Measurements from ENCODE around the gene MYL11.

Gene MYL11

DNA sequence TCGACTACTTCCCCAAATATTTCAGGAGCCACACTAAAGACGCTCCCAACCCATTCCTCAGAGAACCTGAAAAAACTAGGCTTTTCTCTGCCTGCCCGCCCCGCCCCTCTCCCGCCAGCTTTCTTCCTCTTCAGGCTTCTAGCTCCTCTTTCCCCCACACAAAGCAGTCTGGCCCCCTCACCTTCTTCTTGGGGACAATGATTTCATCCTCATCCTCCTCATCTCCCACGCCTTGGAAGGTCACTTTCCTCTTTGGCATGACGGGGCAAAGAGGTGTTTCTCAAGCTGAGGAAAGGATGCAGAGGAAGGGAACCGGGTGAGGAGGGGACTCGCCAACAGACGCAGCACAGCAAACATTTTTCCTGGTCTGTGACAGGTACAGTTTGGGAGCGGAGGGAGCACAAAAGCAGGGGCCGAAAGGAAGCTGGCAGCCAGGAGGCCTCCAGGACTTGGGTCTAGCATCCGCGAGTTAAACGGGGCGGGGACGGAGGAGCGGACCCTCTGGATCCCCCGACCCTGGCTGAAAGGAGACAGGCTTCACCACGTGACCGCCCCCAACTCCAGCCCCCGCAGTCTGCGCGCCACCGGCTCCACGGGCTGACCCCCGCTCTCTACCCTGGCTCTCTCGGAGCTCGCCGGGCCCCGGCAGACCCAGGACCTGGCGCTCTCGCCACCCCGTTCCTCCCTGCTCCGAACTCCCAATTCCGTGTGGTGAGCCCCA lies 20.0 kb upstream of the MYL11 start:
- DNase-seq: no peak

DNA sequence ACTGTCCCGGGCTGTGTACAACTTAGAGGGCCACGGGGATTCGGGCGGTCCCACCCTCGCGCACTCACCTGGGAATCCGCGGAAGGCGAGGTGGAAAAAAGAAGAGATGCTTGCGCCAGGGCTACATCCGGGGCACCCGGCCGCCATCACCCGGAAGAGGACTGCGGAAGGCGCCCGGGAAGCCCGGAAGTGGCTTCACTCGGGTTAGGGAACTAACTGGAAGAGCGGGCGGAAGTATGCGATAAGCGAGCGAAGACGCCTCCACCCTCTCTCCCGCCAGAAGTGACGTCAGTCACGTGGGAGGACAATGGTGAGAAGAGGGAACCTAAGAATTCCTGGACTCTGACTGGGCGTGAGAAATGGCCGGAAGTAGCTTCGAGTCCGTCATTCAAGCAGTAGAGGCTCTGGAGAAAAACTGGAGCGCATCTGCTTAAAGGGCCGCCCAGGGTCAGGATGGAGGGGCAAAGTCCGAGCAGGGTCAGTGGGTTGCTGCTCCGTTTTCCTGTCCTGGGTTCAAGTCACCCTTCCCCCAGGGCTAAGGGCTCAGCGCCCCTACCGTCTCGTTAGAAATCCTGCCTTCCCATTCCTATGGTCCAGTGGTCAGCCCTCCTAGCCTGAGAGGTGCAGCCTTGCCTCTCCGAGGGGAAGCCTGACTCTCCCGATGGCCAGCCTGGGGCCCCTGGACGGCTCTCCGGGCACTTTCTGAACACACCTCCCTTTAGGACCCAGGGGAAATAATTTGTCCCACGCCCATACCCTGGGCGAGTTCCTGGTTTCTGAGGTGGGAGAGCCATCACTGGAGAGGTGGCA lies 19.3 kb upstream of the MYL11 start, which contains the start of gene CD2BP2:
Gene CD2BP2, minus strand, starts transcription at position 165 of the 810 bp plus-strand sequence. CDS start 627 bp downstream, outside the sequence.
- DNase-seq: peak; percentile 97 to 99

DNA sequence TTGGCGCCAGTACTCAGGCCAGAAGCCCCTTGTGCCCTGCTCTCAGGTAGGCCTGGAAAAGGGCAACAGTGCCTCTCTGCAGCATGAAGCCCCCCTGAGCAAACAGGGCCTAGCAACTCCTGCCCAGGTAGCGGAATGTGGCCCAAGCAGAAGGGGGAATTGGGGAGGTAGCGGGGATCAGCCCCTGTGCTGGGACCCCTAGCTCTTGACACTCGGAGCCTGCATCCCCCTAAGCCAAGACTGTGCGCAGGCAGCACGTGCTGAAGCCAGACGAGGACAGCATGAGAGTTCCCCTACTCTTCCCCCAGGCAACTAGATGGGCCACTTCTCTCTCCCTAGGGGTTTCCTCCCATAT lies 18.7 kb upstream of the MYL11 start:
- DNase-seq: no peak

DNA sequence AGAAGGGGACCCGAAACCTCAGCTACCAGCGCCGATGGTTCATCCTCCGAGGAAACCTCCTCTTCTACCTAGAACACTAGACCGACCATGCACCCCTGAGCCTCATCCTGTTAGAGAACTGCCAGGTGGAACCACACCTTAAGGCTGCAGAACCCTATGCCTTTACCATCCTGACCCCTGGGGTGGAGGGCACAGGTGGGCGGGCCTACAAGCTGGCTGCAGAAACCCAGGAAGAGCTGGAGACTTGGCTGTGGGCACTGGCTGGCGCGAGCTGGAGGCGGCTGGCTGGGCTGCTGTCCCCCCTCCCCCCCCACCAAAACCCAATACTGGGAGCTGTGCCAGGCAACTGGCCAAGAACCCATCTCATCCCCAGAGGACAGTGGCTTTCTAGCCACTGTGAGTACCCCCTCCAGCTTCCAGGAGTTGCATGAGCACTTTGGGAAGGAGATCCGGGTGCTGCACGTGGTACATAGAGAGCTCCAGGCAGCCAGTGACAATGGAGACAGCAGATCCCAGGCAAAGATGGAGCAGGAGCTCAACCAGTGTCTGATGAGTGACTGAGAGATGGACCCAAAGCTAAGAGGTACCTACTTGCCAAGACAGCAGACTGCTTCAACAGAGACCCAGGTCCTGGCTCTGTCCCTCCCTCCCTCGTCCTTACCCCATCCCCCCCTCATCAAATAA lies 18.1 kb upstream of the MYL11 start:
- DNase-seq: no peak

DNA sequence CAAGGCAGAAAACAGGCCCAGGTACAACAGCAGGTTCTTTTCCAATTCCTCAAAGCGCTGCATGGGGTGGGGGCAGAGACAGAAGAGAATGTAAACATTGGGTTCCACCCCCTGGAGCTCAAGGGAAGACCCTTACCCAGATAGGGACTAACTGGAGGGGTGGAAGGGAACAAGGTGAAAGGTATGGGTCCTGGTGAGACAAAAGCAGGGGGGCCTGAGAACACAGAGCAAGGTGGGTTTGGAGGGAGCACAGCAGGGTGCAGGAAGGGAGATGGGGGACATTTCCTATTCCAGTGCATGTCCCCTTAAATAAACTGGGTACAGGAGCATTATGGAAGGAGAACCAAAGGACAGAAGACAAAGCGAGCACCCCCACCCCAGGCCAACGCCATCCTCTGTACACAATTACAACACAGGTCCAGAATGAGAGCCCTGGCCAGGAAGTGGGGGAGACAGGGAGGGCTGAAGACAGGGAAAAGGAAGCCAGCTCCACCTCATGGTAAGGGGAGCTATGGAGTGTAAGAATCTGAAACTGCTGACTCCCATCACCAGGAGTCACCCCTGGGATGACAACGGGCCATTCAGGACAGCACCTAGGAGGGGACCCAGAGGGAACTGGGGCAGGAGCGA lies 17.4 kb upstream of the MYL11 start:
- no peak for DNase-seq

DNA sequence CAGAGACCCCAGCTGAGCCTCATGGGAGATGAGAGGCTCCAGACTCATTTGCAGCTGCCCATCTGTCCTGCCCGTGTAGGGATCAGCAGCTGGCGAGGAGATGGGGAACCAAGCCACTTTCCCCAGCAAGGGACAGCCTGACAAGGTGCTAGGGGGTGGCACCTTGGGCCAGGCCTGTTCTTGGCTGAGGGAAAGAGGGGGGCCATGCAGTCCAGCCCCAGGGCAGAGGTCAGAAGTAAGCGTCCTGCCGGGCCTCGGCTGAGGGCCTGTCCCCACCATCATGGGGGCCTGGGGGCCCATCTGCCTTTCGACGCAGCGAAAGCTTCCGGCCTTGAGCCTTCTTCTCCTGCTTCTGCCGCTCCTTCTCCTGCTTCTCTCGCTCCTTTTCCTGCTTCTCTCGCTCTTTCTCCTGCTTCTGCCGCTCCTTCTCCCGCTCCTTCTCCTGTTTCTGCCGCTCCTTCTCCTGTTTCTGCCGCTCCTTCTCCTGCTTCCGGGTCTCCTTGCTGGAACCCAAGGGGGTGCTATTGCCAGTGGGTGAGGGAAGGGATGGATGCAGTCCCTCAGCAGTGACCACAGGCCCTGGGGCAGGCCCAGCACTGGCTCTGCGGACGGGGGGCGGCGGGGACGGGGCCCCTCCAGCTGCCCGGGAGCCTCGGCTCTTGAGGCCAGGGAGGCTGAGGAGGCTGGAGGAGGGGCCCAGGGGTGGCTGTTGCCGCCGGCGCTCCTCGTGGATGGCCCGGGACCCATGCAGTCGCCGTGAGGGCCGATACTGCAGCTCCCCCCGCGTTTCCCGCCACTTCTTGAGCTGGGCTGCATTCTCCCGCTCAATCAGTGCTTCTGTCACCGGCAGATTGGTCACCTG lies 16.7 kb upstream of the MYL11 start:
- DNase-seq: no peak

DNA sequence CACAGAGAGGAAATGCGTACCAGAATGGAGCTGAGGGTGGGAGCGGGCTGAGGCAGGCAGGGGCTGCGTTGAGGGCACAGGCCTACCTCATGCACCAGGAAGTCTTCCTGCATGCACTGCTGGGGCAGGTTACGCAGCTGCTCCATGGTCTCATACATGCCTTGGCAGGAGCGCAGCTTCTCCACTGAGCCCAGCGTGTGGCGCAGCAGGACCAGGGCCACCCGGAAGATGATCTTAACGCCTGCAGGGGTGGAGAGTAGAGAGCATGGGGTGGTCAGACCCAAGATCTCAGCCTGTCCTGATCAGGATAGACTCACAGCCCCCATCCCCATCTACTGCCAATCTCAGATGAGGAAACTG lies 16.0 kb upstream of the MYL11 start:
- DNase-seq: no peak

DNA sequence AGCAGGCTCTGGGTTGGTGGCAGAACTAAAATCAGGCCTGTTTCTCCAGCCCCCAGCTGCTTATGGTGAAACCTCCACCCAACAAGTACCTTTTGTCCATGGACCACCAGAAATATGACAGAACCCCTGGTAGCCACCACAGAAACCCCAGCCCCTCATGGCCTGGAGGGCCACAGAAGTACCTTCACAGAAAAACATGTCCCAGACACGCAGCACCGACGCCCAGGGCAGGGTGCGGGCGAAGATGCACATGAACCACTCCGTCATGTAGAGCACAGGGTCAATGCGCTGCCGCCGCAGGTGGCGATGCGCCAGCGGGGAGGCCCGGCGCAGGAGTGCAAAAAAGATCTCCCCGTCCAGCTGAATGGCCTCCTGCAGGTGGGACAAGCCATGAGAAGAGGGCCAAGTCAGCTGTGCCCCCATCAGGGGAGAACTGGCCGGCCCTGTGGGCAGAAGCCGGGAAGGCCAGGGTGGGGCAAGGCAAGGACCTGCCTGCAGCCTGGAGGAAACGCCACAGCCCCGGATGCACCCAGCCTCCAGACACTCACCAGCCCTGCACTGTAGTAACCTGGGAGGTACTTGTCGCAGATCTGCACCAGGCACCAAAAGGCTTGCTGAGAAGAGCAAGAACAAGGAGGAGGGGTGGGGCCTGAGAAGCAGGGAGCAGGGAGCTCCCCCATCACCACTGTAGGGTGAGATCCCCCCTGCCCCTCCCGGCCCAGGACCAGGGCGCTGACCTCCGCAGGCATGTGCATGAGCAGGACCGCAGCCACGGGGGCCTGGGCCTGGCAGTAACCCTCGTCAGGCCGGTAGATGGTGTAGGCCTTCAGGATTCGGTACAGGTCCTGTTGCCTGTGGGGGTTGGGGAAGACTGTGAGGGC lies 15.4 kb upstream of the MYL11 start:
- no peak for DNase-seq

DNA sequence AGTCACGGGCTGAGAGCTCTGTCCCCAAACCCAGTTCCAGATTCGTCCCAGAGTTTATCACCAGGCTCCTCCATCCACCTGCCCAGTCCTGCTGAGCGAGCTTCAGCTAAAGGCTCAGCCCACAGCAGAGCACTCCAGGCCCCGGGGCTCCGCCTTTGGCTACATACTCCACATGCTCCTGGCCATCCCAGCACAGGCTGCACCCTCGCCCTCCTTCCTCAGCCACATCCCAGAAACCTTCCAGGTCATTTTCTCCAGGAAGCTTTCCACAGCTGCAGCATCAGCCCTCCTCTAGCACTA lies 14.8 kb upstream of the MYL11 start:
- DNase-seq: no peak

DNA sequence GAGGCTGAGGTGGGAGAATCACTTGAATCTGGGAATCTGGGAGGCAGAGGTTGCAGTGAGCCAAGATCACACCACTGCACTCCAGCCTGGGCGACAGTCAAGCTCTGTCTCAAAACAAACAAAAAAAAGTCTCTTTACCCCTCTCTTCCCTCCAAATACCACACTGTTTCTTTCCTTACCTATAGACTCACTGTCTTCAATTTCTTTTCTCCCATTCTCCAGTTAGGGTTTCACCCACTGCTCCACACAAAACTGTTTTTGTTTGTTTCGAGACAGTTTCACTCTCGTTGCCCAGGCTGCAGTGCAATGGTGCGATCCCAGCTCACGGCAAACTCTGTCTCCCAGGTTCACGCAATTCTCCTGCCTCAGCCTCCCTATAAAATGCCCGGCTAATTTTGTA lies 13.4 kb upstream of the MYL11 start:
- DNase-seq: no peak

DNA sequence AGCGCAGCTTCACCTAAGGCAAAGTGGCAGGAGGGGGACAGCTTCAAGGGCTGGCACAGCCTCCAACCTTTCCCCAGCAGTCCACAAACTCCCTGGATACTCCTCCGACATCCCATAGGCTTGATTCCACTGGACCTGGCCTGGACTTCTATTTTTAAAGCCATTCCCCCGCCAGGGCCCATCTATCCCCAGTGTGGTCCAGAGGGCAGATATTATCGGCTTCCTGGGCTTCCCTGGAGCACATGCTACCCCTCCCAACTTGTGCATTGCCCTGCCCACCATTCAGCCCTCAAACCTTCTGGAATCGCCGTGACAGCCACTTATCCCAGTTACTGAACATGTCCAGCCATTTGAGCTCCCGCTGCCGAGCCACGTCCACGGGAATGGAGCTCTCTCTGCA lies 9.4 kb upstream of the MYL11 start:
- no peak for DNase-seq

DNA sequence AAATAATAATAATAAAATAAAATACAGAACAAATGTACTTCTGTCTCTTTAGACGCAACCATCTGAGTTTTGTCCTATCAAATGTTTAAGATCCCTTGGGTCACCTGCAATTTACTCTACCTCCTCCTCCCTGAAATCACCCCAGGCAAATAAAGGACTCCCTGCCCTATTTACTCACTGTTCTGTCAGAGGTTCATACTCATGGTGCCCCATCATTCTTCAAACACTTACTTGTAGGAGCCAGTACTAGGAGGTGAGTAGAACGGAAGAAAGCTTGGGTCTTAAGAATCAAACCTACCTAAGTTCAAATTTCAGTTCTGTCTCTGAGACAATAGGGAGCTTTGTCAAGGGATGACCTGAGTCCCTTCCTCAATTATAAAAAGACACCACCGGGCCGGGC lies 8.1 kb upstream of the MYL11 start:
- DNase-seq: no peak

DNA sequence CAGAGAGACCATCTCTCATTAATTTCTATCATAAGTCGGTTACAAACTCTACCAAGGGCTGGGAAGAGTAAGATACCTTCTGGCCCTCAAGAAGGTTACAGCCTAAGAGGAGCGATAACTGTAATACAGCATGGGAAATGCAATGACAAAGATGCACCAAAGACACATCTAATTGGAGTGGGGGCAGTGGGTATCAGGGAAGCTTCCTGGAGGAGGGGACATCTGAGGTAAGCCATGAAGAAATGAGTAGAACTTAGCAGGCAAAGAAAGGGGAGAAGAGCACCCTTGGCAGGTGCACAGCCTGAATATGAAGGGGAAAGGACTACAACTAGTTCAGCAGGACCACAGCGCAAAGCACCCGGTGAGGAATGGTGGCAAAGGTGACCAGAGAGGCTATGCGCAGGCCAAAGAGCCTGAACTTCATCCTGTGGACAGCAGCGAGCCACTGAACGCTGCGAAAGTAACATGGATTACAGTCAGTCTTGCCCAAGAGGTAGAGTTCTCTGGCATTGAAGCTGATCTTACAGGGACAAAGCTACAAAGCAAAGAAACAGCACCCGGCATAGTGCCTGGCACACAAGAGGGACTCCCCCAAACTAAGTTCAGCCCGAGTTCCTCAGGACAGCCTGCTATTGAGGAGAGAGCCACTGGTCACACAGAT lies 7.1 kb upstream of the MYL11 start:
- no peak for DNase-seq

DNA sequence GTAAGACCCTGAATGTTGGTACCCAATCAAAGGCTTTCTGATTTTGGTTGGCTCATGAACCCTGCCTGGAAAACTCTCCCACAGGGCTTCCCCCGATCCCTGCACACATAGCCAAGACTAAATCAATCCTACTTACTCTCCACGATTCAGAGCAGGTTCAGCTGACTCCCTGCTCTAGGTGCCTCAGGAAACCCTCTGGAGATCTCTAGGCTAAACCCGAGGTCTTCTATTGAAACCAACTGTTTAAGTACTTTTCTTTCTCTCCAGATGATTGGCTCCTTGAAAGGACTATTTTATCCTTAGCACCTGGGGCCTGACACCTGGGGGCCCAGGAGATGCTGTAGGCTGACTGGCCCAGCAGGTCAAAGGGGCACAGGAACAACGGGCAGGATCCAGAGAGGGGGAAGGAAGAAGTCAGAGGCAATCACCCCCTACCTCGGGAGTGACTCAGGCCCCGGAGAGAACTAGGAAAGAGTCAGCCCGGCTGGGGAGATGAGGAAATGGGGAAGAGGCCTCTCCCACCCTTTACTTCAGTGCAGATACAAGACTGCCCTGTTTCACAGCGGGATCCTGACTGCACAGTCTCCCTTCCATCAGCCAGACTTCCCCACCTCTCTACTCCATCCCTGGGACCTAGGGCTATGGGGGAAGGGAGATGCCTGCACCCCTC lies 6.3 kb upstream of the MYL11 start:
- DNase-seq: no peak

DNA sequence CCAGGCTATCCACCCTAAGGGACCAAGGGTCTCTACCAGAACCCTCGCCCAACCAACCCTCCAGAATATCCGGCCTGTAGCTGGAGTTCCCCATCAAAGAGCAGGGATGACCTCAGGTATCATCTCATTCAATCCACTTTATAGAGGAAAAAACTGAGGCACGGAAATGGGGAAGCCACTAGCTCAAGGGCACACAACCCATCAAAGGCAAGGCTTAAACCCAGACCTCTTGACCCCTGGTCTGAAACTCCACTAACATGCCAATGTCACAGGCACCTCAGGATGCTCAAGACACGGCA lies 5.9 kb upstream of the MYL11 start:
- DNase-seq: no peak

DNA sequence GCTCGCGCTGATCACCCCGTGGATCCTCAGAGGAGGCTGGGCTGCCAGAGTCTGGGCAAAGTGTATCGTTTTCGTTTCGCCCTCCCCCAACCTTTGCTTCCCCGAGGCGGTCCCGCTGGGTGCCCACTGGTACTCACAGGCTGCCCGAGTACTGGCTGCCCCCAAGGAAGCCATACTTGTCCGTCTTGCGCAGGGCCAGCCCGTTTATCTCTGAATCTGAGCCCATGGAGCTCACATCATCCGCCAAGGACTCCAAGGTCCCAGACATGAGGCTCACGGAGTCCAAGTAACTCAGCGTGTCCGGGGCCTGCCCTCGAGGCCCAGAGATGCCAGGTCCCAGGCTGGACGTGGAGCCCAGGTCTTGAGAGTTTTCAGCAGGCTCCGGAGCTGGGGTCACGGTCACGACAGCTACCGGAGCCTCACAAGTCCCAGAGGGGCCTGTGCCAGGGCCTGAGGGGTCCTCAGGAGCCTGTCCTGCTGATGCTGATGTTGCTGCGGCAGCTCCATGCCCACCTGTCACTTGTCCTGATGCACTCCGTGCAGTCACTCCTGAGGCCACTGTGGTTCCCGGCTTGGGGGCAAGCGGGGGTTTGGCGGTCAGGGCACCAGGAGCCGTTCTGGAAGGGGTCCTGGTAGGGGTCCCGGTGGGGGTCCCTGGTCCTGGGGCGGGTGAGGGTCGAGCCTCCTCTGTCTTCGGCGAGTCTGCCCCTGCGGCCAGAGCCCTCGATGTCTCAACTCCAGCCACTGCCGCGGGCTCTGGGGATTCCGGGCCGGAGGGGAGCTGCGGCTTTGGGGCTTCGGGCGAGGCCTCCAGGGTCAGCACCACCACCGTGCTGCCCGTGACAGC lies 5.3 kb upstream of the MYL11 start:
- DNase-seq: no peak

DNA sequence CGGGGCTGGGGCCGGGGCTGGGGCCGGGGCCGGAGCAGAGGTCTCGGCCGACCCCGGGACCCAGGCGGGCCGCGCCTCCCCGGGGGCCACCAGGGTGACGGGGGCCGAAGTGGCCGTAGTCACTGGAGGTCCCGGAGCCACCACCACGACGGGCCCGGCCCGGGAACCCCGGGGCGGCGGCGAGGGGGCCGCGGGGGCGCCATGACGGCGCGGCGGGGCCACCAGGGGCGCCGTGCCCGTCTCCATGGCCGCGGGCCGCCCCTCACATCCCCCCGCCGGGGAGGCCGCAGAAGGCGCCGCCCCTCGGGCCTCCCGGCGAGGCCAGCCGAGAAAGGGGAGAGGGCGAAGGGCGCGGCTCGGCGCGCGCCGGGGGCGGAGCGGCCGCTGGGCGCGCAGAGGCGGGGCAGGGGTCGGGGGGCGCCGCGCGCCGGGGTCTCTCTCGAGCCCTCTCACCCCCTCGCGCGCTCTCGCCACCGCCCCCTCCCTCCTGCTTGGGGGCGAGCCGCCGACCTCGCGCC lies 4.6 kb upstream of the MYL11 start:
- no peak for DNase-seq

DNA sequence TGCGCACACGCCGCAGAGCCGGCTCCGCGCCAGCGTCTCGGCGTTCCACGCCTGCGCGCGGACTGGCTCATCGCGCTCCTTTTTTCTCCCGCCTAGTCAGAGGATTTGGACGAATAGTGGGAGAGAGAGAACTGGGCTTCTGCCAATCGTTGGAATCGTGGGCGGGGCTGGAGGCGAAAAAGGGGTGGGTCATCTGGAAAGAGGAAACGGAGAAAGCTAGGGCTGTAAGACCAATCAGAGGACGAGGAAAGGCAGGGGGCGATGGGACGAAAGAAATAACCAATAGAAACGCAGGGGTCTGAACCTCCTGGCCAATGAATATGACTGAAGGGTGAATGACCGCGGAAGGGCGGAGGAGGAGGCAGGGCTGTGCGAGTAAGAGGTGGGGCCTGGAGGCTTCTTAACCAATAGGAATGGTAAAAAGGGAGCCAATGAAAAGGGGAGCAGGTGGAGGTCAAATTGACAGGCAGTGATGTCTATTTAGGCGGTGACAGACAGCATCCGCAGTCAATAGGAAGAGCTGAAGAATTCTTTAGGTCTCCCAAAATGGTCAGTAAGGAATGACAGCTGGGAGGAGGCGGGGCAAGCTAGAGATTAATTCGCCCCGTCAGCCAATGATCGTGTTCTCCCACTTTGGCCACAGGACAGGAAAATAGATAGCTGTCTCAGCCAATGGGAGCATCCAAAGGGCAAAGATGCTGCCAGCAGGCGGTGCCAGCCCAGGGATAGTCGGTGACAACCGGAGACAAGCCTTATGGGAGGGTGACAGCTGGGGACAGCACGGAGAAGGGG lies 4.0 kb upstream of the MYL11 start, which contains the start of gene TBC1D10B:
Gene TBC1D10B, minus strand, starts transcription at position 39 of the 792 bp plus-strand sequence. CDS start 311 bp downstream, outside the sequence.
- DNase-seq: peak; percentile 100

All from NCI-H1930 (cell line).